HG02763 (cell line): ENCODE data around the gene RIMS3.
A peak's percentile ranks its signal among the peaks of the same experiment; 100 is the strongest.

ENCODE experiments used
- ATAC-seq: cut with Tn5 transposase; IDR thresholded peaks from one replicate; pipeline ENCODE4 v1.9.1; 2021; ENCODE audit warnings: mild to moderate bottlenecking, moderate library complexity; ENCODE audit not compliant: unreplicated experiment

Gene RIMS3

DNA sequence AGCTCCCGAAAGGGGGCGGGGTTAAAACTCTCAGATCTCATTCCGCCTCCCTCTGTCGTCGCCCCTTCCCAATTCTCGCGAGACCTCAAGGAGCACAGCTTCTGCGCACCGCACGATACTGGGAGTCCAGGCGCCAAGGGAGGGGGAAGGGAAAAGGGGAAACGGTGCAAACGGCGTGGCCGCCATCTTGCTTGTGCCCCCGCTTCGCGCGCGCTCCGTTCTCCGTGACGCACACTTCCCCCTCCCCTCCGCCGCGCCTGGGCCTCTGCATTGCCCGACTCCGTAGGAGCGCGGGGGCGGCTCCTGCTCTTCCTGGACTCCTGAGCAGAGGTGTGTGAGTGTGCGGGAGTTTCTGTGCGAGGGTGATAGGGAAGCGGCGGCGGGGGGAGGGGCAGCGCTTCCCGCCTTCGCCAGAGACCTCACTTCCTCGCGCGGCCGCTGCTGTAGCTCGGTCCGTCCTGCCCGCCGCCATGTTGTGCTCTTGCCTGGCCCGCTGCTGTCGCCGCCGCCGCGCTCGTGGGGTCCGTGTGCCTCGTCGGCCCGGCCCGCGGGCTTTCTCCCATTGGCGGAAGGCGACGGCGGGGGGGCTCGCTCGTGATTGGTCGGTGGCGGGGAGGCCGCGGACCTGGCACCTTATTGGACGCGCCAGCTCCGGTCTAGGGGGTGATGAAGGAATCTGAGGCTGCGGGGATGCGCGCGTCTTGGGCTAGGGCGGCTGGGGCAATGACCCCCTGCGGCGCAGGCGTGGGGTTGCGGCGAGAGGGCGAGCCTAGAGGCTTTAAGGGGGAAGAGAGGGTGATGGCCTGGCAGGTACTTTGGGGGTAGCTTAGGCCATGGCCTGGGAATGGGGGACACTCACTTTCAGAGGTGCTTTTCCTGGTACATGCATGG is 26.3 kb upstream of the RIMS3 start, which contains the start of gene NFYC:
Gene NFYC, plus strand, starts transcription at position 167 of the 891 bp plus-strand sequence. CDS start 47,140 bp downstream, outside the sequence.
- peak; percentile 74 for ATAC-seq

GRCh38 chr1:40690771-40691537 is 25.5 kb upstream of the RIMS3 start:
- ATAC-seq = no peak

DNA sequence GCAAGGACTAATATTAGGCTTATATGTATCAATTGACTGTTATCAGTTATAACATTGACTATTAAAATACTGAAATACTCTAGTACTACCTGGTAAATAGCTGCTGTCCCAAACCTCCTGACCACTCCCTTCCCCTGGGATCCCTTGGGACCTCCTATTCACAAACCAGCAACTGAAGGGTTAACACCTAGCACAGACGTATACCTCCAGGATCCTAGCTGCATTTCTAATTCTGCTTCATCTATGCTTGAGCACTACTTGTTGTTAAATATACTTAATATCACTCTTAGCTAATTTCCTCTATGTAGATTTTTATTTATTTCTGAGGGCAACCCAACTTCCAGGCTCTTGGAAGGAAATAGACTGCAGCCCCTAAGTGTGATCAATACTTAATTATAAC is 24.3 kb upstream of the RIMS3 start:
- no peak for ATAC-seq

GRCh38 chr1:40687661-40688060 is 22.2 kb upstream of the RIMS3 start:
- ATAC-seq = no peak

DNA sequence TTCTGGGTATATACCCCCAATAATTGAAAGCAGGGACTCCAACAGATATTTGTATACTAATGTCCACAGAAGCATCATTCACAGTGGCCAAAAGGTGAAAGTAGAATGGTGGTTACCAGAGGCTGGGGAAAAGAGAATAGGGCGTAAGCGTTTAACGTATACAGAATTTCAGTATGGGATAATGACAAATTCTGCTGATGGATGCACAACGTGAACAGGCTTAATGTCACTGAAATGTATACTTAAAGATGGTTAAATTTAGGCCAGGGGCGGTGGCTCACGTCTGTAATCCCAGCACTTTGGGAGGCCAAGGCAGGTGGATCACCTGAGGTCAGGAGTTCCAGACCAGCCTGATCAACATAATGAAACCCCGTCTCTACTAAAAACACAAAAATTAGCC is 21.6 kb upstream of the RIMS3 start:
- no peak for ATAC-seq

GRCh38 chr1:40684669-40685068 is 19.2 kb upstream of the RIMS3 start:
- no peak for ATAC-seq

DNA sequence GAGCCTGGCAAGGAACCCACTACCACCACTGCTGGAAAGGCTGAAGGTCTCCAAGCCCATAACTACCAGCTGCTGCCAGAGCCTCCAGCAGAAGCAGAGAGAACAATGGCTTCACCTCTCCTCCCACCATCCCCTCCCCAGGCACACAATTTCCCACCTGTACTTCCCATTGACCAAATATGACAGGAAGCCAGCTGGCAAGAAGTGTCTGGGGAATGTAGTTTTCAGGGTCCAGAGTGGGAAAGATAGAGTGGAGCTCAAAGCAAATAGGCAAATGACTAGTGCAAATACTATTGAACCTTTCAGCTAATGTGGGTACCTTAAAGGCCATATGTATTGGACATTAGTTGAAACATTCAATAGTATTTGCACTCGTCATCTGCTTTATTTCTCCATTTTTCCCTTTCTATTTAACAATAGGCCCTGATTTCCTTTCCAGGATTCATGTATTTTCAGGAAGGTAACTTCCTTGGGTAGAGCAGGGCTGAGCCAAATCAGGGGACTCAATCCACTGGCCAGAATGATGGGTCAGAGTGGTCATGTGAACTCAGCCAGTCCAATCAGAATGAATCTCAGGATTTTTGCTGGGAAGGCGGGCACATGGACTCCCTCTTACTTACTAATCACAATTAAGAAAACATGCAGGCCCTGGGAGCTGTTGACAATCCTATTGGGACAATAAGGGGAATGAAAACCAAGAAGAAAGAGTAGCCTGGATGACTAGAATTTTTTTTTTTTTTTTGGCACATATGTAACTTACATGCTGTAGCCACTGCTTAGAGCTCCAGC is 13.9 kb upstream of the RIMS3 start:
- ATAC-seq = no peak

DNA sequence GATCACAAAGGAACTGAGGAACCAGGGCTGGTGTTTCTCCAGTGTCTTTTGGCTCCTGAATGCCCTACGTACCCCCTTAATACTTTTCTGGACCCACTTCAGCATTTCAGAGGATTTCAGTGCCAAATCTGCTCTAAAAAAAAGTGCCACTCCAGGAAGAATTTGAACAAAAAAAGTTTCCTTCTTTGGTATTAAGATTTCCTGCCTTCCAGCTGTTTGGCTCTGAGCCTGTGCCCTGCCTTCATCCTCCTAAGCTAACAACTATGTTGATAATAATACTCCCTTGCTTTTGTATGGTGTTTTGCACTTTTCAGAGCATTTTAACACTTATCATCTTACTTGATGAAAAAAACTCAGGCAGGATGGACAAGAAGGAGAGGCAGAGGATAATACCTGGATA is 11.0 kb upstream of the RIMS3 start:
- no peak for ATAC-seq

- no peak for ATAC-seq
These were observed 8.0 kb upstream of the RIMS3 start for GRCh38 chr1:40673452-40673851.

DNA sequence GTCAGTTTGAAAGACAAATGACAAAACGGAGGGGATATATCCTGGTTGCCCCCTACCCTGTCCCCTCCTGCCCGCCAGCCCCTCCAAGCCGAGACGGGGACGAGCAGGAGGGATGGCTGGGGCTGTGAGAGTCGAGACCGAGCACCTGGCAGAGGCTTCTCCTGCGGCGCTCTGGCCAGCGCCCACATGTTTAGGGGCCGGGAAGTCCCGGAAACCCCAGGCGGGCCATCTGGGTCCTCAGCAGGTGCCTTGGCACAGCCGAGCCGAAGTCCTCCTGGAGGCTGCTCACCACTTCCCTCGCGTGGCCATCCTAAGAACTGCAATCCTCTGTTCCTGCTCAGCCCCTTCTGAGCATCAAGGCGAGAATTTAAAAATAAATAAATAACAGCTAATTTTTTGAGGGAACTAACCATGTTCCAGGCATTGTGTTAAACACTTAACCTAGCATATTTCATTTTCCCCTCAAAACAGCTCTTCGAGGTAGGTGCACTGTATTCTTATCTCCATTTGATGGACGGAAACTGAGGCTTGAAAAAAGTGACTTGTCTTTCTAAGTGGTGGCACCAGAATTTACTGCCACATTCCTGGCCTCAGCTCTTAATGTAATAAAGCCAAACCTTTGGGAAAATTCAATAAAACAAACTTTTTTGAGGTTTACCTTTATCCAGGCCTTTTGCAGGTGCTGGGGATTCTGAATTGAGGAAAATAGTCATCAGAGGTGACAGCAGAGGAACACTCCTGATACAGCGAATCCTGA is 3.5 kb upstream of the RIMS3 start:
- ATAC-seq = peak; percentile 50

DNA sequence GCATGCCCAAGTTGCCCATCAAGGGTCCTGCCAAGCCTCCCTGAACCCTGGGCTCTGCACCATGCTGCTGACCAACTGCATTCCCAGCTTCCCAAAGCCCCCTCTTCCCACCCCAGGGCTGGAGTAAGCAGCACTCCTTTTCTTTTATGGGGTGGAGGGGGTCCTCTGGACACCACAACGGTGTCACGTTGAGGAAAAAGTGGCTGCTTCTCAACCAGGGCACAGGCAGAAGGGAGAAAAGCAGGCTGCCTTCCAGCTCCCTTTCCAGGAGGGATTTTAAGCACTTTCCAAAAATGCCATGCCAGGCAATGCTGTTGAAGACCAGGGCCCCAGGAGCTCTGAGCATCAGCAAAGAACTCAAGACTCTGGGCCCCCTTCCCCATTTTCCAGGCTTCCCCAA is 691 bp downstream of the RIMS3 start:
- no peak for ATAC-seq

GRCh38 chr1:40664167-40664537 is 1.3 kb downstream of the RIMS3 start:
- no peak for ATAC-seq

DNA sequence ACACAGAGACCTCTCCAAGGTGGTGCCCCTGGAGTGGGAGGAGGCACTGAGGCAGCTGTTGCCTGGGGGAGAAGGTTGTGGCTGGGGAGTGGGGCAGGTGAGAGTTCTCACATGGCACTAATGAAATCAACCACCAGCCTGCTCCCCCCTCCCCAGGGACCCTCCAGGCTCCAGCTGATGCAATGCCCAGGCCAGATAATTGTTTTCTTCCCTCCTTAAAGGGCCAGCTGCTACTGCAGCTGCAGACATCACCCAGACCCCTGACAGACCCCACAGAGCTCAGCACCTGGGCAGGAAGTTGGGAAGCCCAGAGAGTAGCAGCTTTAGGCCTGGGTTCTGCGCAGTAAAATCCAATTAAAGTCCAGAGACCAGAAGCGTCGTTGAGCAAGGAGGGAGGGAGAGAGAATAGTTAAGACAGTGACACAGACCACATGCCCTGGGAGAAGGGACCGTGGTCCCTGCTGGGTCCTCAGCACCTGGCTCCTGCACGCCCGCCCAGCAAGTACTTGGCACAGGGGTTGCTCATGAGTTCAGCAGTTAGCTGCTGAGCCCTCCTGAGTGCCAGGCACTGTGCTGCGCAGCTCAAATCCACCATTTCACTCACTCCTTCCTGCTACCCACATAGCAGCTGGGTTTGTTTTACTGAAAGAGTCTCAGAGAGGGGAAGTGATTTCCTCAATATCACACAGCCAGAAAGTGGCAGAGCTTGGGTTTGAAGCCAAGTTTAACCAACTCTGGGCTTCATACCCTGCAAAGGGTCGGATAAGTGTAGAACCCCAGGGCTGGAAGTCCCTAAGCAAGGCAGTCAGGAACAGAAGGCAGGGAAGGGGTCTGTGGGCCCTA is 1.9 kb downstream of the RIMS3 start:
- no peak for ATAC-seq

GRCh38 chr1:40662864-40663263 is 2.6 kb downstream of the RIMS3 start:
- ATAC-seq = no peak

GRCh38 chr1:40662151-40662550 is 3.3 kb downstream of the RIMS3 start:
- ATAC-seq = no peak

GRCh38 chr1:40661678-40662077 is 3.8 kb downstream of the RIMS3 start:
- no peak for ATAC-seq

DNA sequence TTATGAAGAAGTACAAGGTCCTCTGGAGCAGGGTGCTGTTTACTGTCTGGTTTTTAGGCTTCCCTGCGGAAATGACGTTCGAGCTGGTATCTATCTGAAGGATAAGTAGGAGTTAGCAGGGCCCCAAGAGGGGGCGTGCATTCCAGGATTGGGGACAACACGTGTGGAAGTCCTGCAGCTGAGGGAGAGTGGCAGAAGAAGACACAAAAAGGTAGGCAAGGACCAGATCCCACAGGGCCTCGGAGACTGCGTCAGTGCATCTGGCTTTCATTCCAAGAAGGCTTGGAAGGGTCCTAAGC is 5.9 kb downstream of the RIMS3 start:
- no peak for ATAC-seq

- ATAC-seq = no peak
These were observed 6.5 kb downstream of the RIMS3 start for GRCh38 chr1:40658751-40659648.

- ATAC-seq = no peak
These were observed 8.4 kb downstream of the RIMS3 start for GRCh38 chr1:40657046-40657445.
